ENCODE measurements around the gene TRIM66.
A peak's percentile ranks its signal among the peaks of the same experiment; 100 is the strongest.

TRIM66 gene

DNA sequence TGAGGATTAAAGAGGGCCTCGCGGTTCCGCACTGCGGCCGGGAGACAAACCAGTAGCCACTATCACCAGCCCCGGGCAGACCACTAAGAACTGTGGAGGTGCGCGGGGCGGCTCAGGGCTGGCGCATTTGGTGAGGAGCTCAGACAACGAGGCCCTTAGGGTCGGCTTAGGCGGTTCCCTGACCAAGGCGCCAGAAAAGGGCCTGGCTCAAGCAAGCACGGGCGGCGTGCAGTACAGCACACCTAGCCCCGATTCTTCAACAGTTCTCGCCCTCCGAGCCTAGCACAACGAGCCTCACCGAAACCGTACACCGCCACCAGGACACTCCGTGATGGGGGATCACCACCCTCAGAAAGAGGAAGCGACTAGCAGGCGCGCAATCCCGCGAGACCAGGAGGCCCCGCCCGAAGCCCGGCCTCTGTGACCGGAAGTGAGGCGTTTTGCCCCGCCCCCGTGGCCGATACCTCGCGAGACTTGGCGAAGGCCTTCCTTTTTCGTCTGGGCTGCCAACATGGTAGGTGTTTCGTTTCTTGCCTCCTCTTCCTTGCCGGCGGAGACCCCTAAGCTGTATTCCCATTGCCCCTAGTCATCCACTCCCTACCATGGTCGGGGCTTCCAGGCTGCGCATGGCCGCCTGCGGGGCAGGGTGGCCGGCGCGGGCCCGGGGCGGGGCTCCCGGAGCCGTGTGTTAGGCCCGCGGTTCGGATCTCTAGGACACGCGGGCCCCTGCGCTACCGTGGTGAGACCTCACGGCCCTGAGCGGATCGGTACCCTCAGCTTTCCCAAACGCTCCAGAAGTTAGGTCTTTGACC, at the start of gene TRIM66, which contains the start of gene RPL27A:
TRIM66 (minus strand) TSS at position 363 of the 812 bp plus-strand sequence. CDS start 10,391 bp downstream, outside the sequence.
RPL27A (plus strand) TSS at position 490 of the 812 bp plus-strand sequence; CDS start at position 512, 22 bp downstream.
- no peak for TF ChIP-seq GATA1 (IDR thresholded peaks at IDR 0.05; ENCODE audit: low read depth, low read length)
- TF ChIP-seq POLR2A (IDR thresholded peaks at IDR 0.05; ENCODE audit: low read length): peak; percentile 100
- DNase-seq: peak; percentile 97 to 98

DNA sequence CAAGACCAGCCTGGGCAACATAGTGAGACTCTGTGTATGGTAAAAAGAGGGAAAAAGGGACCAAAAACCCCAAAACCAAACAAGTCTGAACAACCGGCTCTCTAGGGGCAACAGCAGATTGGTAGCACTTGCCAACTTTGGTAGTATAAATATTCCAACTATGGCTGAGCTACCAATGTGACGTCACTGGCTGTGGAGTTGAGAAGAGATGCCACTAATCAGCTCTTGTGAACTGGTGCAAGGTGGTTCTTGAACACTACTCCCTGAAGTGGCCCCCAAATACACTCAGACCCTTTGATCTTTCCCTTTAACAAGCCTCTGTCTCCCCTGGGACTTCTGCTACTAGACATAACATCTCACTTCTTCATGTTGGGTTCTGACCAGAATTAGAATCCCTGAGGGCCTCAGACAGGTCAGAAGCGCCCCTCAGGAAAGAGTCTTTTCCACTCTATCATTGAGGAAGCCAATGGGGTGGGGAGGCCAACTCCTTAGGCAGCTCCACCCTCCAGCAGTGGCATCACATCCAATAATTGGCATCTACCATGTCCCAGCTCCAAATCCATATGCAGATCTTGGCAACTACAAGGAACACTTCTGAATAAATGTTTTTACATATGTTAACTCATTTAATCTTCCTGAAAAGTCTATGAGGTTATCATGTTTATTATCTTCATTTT, 49.3 kb upstream of the TRIM66 start:
- no peak for TF ChIP-seq POLR2A (IDR thresholded peaks at IDR 0.05; ENCODE audit: low read length)
- no peak for DNase-seq

DNA sequence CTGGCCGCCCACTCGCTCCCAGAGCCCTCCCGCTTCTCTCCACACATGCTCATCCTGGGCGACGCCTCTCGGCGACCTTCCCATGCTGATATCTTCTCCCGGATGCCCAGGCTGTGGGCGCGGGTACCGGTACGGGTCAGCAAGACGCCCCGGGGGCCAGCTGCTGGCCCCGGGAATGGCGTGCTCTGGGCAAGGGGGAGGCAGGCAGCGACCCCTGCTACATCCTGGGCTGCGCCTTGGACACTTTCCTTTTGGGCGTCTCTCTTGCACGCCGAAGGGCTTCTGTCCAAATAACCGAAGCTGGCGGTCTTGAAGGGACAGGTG, 48.2 kb upstream of the TRIM66 start:
- no peak for DNase-seq
- TF ChIP-seq GATA1 (IDR thresholded peaks at IDR 0.05; ENCODE audit: low read depth, low read length) (no peak), POLR2A (IDR thresholded peaks at IDR 0.05; ENCODE audit: low read length) (no peak)

- DNase-seq: peak in 1 of 2 experiments; percentile 14
- TF ChIP-seq GATA1 (IDR thresholded peaks at IDR 0.05; ENCODE audit: low read depth, low read length): no peak
- TF ChIP-seq POLR2A (IDR thresholded peaks at IDR 0.05; ENCODE audit: low read length): no peak
Observed at GRCh38 chr11:8729837-8730696, 47.6 kb upstream of the TRIM66 start.

DNA sequence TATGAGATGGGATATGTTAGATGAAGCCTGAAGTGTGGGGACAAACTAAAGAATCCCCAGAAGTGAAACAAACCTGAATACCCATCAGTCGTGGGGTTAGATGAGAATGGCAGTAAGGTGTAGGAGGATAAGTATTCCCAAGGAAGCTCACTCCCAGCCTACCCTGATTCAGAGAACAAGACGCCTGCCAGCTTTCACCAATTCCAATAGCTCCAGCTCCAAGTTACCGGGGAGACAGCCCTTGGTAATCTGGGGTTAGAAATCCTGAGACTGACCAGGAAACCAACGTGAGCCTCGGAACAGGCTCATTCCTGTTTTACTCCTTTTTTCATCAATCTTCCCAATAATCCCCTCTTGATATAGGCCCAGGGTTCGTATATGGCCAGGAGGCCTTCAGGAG, 46.6 kb upstream of the TRIM66 start:
- TF ChIP-seq GATA1 (IDR thresholded peaks at IDR 0.05; ENCODE audit: low read depth, low read length) (no peak), POLR2A (IDR thresholded peaks at IDR 0.05; ENCODE audit: low read length) (no peak)
- DNase-seq: no peak

- DNase-seq: no peak
- TF ChIP-seq POLR2A (IDR thresholded peaks at IDR 0.05; ENCODE audit: low read length) (no peak), GATA1 (IDR thresholded peaks at IDR 0.05; ENCODE audit: low read depth, low read length) (no peak)
Observed at GRCh38 chr11:8728563-8728962, 46.1 kb upstream of the TRIM66 start.

GRCh38 chr11:8726395-8726794, 43.9 kb upstream of the TRIM66 start:
- DNase-seq: no peak
- TF ChIP-seq GATA1 (IDR thresholded peaks at IDR 0.05; ENCODE audit: low read depth, low read length): no peak
- TF ChIP-seq POLR2A (IDR thresholded peaks at IDR 0.05; ENCODE audit: low read length): no peak

DNA sequence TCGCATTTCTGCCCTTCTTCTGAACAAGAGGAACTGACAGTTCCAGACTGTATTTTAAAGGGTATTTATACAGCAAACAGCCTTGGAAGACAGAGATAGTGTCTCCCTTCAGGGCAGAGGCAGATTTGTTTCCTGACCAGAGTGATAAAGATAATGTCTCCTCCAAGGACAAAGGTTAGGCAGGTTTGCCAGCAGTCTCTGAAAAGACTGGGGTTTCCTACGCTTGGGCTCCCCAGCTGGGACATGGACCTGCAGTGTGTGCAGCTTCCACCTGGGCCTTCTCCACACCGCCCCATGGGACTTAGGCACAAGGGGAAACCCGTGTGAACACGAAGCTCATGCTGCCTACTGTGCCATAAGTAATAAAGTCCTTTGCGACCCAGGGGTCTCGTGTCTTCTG, 42.2 kb upstream of the TRIM66 start:
- DNase-seq: no peak
- TF ChIP-seq POLR2A (IDR thresholded peaks at IDR 0.05; ENCODE audit: low read length) (no peak), GATA1 (IDR thresholded peaks at IDR 0.05; ENCODE audit: low read depth, low read length) (no peak)

DNA sequence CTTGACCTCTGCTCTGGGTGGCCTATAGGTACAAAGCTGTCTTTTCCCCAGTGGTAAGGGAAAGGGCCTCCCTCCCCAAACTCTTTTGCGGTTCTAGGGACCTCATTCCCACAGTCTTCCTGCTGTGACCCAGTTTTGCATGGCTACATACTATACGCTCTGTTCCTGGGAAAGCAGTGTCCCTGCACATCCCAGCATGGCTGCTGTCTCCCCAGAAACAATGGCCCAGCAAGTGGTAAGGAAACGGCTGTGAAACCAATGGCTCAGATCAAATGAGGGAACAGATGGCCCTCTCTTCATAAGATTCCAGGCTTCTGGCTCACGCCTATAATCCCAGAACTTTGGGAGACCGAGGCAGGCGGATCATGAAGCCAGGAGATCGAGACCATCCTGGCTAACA, 41.2 kb upstream of the TRIM66 start:
- TF ChIP-seq GATA1 (IDR thresholded peaks at IDR 0.05; ENCODE audit: low read depth, low read length) (no peak), POLR2A (IDR thresholded peaks at IDR 0.05; ENCODE audit: low read length) (no peak)
- no peak for DNase-seq

DNA sequence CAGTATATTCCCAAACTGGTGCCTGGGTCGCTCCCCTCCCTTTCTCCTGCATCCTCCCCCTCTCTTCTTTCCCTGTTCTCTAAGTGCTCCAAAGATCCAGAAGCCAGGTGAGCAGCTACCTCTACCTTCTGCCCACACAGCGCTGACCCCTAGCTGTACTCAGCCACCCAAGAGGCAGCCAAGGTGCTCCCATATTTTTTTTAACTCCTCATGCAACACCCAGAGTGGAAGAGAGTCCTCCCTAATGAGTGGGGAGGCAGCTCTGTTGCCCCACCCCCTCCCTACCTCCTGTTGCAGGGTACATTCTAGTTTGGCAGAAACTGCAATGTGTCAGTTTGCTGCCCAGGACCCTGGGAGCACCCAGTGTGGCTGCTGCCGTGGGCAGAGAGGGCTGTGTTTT, 40.3 kb upstream of the TRIM66 start:
- no peak for DNase-seq
- TF ChIP-seq GATA1 (IDR thresholded peaks at IDR 0.05; ENCODE audit: low read depth, low read length) (no peak), POLR2A (IDR thresholded peaks at IDR 0.05; ENCODE audit: low read length) (no peak)

GRCh38 chr11:8721609-8722500, 39.4 kb upstream of the TRIM66 start:
- TF ChIP-seq POLR2A (IDR thresholded peaks at IDR 0.05; ENCODE audit: low read length): no peak
- no peak for TF ChIP-seq GATA1 (IDR thresholded peaks at IDR 0.05; ENCODE audit: low read depth, low read length)
- DNase-seq: no peak

DNA sequence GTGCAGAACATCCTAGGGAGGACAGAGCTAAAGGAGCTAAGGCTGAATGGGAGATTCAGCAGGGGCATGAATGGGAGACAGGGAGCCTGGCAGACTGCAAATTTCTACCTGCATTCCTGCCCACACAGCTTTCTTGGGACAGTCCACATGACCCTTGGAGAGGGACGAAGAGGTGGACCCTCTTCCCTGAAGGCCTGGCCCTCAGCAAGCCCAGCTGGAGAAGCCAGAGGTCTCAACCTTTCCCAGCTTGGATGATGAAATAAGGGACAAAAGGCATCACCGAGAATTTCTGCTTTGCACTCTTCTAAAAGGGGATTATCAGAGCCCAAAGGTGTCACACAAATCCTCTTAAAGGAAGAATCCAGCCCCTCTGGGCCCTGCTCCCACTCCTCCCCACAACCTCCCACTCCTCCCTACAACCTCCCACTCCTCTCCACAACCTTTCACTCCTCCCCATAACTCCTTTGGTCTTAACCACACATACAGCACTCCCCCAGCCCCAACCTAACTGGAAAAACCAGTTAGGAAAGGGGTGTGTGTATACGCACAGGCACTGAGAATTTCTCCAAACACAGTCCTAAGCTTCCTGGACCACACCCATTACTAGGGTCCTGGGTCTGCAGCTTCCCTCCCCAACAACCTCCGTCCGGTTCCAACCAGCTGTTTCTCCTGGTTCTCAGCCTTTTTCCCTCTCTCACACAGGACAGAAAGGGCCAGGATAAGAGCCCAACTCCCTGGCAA, 38.6 kb upstream of the TRIM66 start:
- TF ChIP-seq POLR2A (IDR thresholded peaks at IDR 0.05; ENCODE audit: low read length) (no peak), GATA1 (IDR thresholded peaks at IDR 0.05; ENCODE audit: low read depth, low read length) (no peak)
- no peak for DNase-seq
